Small intestine (tissue), 7 donors: ENCODE results near the gene EFCAB3. TPM values are rescaled to one million over a fixed set of nuclear protein-coding genes. Genes with fewer than 3 reads are reported as not detected.
A peak's percentile ranks its signal among the peaks of the same experiment; 100 is the strongest.
"Not testable (repeated sequence)": the region's sequence is repeated elsewhere in the genome, so short reads cannot be mapped to it uniquely, and the experiment has no call there.

Source experiments
- DNase-seq, 2 donors: peaks; one replicate each; pipeline versions ENCODE4 v3.0.0 to v3.0.0-alpha.2; 2013
- FAIRE-seq: peaks from 2 replicates; lab custom pipeline; 2012; peaks lifted over from hg19 to GRCh38; lab: Jason Lieb, UNC
- H3K27ac ChIP-seq, 3 donors: one replicate each; pipeline ENCODE4 v1.5.1; 2013; ENCODE audit warnings: low read length in 2 of 3, mild to moderate bottlenecking in 2 of 3, control low read depth in 1 of 3, inconsistent platforms in 1 of 3, low read depth in 1 of 3, moderate library complexity in 1 of 3
- H3K27me3 ChIP-seq, 3 donors: one replicate each; pipeline ENCODE4 v1.6.1; 2013; ENCODE audit warnings: low read length in 3 of 3, inconsistent platforms in 1 of 3; ENCODE audit not compliant: control insufficient read depth in 3 of 3, insufficient read depth in 3 of 3
- H3K36me3 ChIP-seq, 3 donors: one replicate each; pipeline ENCODE4 v1.6.1; 2013; ENCODE audit warnings: low read length in 3 of 3, inconsistent platforms in 1 of 3, low read depth in 1 of 3, mild to moderate bottlenecking in 1 of 3, moderate library complexity in 1 of 3; ENCODE audit not compliant: control insufficient read depth in 3 of 3, insufficient read depth in 2 of 3
- H3K4me1 ChIP-seq, 3 donors: one replicate each; pipeline ENCODE4 v1.6.1; 2013; ENCODE audit warnings: low read length in 2 of 3, inconsistent platforms in 1 of 3, low read depth in 1 of 3, mild to moderate bottlenecking in 1 of 3, moderate library complexity in 1 of 3; ENCODE audit not compliant: control insufficient read depth in 3 of 3, insufficient read depth in 2 of 3
- H3K4me3 ChIP-seq, 3 donors: one replicate each; pipeline ENCODE4 v1.5.1; 2013; ENCODE audit warnings: low read length in 3 of 3, control low read depth in 1 of 3, inconsistent platforms in 1 of 3, low read depth in 1 of 3, mild to moderate bottlenecking in 1 of 3, moderate library complexity in 1 of 3
- H3K9me3 ChIP-seq, 2 donors: one replicate each; pipeline ENCODE4 v1.6.1; 2013; ENCODE audit warnings: low read depth in 1 of 2, low read length in 1 of 2; ENCODE audit not compliant: control insufficient read depth in 2 of 2, insufficient read depth in 1 of 2
- WGBS, 3 donors: extraction: QIAGEN DNeasy Blood & Tissue Kit; methylation state at CpG; one replicate each; pipeline ENCODE4 v1.1.7; 2013; 5-methylcytosine and 5-hydroxymethylcytosine counted together
- polyA plus RNA-seq, 4 donors: library from polyadenylated mRNA; stranded (reverse) in 3 of 4; unstranded in 1 of 4; fragments of 200-250 nt in 3 of 4; fragments of 120-200 nt in 1 of 4; gene quantifications; one replicate each; pipeline versions ENCODE4 v1.2.1 to v1.2.3, GENCODE V29; 2013
- donor health status: healthy with polysubstance abuse.
- donor health status: control.
- donor health status: control.
- donor health status: Bipolar disorder and iron deficiency.
- donor health status: healthy.

Gene EFCAB3
- polyA plus RNA-seq, 4 donors = 0.04 TPM; not detected in 3

DNA sequence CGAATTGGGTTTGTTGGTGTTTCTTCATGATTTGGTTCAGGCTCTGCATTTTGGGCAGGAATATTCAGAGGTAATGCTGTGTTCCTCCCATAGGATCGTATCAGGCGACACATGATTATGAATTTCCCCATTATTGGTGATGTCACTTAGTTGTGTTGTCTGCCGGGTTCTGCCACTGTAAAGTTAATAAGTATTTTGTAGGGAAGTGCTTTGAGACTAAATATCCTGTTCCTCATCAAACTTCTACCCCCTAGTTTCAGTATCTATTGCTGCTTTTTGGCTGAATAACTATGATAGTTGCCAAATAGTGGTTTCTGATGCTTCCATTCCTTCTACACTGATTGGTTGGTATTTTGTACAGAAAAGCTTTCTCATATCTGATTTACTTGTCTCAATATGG, 71.8 kb downstream of the EFCAB3 start:
- DNase-seq, H3K4me3 ChIP-seq, H3K9me3 ChIP-seq, FAIRE-seq, H3K27me3 ChIP-seq, H3K27ac ChIP-seq, H3K4me1 ChIP-seq: not testable (repeated sequence)
- 87 to 95% (median 92%) methylated on average over 4 of the region's 4 CpGs for WGBS, 3 donors
- peaks cover 5 to 13% (median 11%) of the 10 kb centered on the region in 3 donors for H3K36me3 ChIP-seq

DNA sequence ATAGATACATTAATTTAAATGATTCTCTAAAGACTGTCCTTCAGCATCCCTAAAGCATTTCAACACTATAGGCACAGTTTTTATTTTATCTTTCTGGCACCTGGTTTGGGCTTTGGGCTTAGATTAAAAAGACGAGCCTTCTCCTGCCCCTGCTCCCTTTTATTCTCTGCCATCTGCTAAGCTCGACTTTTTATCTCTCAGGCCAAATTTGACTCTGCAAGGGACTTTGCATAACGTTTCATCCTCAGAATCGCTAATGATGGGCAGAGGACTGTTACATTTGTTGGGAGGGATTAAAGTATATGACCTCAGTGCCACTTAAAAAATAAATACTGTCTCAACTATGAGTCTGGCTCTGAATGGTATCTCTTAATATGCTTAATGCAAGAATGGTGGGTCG, 72.7 kb downstream of the EFCAB3 start:
- H3K4me1 ChIP-seq, FAIRE-seq, H3K27ac ChIP-seq, H3K36me3 ChIP-seq, H3K9me3 ChIP-seq, DNase-seq, H3K27me3 ChIP-seq, H3K4me3 ChIP-seq: not testable (repeated sequence)
- 75 to 84% (median 83%) methylated on average over 5 of the region's 5 CpGs for WGBS, 3 donors

DNA sequence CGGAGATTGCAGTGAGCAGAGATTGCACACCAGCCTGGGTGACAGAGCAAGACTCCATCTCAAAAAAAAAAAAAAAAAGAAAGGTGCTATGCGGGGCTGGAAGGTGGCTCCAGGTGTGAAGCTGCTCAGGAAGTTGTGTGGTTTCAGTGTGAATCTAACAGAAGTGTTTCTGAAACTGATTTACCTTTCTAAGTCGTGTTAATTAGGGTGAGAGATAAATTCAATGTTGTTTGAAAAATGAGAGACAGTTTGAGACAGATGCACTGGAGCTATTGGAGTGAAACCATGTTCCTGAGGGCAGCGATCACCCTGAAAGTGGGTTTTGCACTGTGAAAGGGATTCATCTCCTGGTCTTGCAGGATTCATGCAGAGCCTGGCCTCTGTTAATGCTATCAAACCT, 73.3 kb downstream of the EFCAB3 start:
- not testable (repeated sequence) for H3K9me3 ChIP-seq, H3K27me3 ChIP-seq, H3K4me1 ChIP-seq, H3K4me3 ChIP-seq, DNase-seq, H3K36me3 ChIP-seq, FAIRE-seq
- peak overlapping the region in 1 of 3 donors; percentile 49 for H3K27ac ChIP-seq
- 71 to 73% (median 72%) methylated on average over 4 of the region's 4 CpGs for WGBS, 3 donors

DNA sequence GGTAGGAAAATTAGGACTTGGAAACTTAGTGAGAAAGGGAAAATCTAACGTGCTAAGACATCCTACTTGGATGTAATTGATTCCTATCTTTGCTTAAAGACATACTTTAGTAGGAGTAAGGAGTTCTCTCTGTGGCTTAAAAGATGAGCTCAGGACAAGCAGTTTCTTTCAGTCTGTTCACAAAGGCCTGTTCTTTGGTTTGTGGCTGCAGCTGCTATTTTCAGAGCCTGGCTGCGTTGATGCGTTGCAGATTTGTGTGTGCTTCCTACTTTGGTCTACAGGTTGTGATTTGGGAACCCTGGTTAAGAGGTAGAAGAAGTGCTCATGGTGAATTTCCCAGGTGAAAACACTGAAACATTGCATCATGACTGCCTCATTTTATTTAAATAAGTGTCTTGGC, 73.8 kb downstream of the EFCAB3 start:
- H3K4me3 ChIP-seq, H3K27me3 ChIP-seq, H3K4me1 ChIP-seq, FAIRE-seq, DNase-seq, H3K36me3 ChIP-seq, H3K9me3 ChIP-seq: not testable (repeated sequence)
- WGBS, 3 donors = 66 to 82% (median 68%) methylated on average over 3 of the region's 3 CpGs
- H3K27ac ChIP-seq = peak overlapping the region in 1 of 3 donors; percentile 49

DNA sequence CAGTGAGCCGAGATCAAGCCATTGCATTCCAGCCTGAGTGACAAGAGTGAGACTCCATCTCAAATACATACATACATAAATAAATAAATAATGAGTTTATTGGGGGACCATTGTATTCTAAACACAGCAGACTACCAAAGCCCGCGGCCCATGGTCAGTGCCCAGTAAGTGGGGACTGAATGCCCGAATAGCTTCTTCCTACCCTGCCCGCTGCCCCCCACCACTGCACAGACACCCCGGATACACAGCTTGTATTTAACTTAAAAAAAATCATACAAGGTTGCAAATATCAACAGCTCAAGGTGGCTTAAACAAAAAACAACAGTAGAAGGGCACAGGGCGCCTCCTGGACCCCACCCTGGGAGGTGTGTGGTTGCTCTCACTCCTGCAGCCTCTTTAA, 75.7 kb downstream of the EFCAB3 start:
- no peaks in the 10 kb centered on the region for H3K9me3 ChIP-seq
- DNase-seq = no peak
- no peak overlapping the region for H3K27ac ChIP-seq
- H3K4me1 ChIP-seq = no peaks in the 10 kb centered on the region
- no peak overlapping the region for H3K4me3 ChIP-seq
- H3K36me3 ChIP-seq = no peaks in the 10 kb centered on the region
- 85 to 94% (median 93%) methylated on average over 7 of the region's 7 CpGs for WGBS, 3 donors
- FAIRE-seq = no peak
- no peaks in the 10 kb centered on the region for H3K27me3 ChIP-seq

DNA sequence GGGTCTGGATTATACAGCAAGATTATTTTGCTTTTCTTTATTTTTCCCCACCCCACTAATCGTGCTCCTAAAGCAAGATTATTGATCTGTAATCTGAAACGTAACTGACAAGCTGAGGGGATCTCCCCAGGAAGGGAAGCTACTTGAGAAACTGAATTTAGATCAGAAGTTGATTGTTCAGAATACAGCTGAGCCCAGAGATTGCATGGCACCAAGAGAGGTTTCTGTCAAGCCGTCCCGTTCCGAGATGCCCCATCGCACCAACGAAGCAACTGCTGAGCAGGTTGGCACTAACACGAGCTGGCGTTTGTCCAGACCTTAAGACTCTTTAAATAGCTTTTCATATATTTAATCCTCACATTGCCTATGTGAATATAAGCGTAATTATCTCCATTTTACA, 78.1 kb downstream of the EFCAB3 start:
- not testable (repeated sequence) for H3K4me3 ChIP-seq, H3K27ac ChIP-seq, H3K36me3 ChIP-seq, H3K9me3 ChIP-seq, H3K27me3 ChIP-seq, FAIRE-seq, H3K4me1 ChIP-seq
- 32 to 70% (median 57%) methylated on average over 10 of the region's 10 CpGs for WGBS, 3 donors
- DNase-seq = peak in 1 of 2 donors; percentile 20

DNA sequence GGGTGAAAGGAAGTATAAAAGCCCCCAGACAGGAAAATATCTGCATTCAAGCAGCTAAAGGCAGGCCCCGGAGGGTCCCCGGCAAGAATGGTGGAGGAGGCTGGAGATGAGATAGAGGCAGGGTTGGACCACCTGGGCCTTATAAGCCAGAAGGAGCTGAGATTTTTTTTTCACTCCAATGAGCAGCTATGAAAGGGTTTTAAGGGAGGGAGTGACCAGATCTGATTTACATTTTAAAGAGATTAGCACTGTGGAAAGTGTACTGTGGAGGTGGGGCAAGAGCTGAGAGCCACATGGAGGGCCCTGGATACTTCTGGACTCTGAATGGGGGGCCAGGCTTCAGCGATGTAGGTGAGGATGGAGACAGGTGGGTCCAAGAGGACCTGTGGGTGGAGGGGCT, 84.1 kb downstream of the EFCAB3 start:
- DNase-seq, H3K27me3 ChIP-seq, H3K27ac ChIP-seq, FAIRE-seq, H3K4me3 ChIP-seq, H3K4me1 ChIP-seq, H3K36me3 ChIP-seq, H3K9me3 ChIP-seq: not testable (repeated sequence)
- 80 to 96% (median 84%) methylated on average over 3 of the region's 3 CpGs for WGBS, 3 donors

DNA sequence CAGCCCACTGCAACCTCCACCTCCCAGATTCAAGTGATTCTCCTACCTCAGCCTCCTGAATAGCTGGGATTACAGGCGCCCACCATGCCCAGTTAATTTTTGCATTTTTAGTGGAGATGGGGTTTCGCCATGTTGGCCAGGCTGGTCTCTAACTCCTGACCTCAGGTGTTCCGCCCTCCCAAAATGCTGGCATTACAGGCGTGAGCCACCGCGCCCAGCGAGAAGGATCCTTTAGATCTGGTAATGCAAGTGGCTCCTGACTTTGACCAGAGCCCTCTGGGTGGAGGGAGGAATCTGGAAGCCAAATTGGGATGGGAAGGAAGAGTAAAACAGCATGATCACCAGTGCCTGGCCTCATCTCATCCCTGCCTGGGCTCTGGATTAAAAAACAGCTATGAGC, 84.9 kb downstream of the EFCAB3 start:
- not testable (repeated sequence) for H3K36me3 ChIP-seq, DNase-seq, H3K4me1 ChIP-seq, H3K9me3 ChIP-seq, H3K27me3 ChIP-seq, H3K27ac ChIP-seq, FAIRE-seq, H3K4me3 ChIP-seq
- WGBS, 3 donors = 95 to 97% (median 97%) methylated on average over 7 of the region's 7 CpGs
